Pons (tissue), 1 donor: ENCODE data around the gene ACER3.
"Not testable (repeated sequence)": the region's sequence is repeated elsewhere in the genome, so short reads cannot be mapped to it uniquely, and the experiment has no call there.

Experiments used
- DNase-seq: peaks from one replicate; pipeline ENCODE4 v3.0.0-alpha.2; 2016; ENCODE audit warnings: low spot score

The ACER3 gene

DNA sequence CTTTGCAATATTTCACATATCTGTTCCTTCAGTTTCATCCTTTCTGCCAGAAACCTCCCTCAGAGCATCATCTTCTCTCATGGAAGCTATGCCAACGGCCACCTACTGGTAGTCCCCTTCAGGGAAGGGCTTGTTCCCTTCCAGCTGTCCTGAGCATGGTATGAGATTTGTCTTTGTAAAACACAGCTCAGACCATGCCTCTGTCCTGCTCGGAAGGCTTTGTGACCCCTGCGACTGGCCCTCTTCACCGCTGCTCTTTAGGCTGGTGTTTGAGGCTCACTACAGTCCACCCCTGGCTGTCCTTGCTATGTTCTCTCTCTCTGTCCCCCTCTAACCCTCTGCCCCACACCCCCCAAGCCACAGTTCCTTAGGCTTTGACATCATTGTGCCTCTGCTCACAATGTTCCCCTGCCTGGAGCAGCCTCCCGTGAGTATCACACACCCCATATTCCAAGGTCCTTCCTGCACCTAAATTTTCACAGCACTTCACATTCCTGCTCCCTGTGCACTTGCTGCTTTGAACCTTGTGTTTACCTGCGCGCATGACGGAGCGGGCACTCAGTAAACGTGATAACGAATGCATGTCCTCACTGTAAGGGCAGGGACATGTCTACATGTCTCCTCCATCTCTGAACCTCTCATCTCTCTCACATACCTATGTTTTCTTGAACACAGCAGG, 24.0 kb upstream of the ACER3 start:
- DNase-seq = no peak

- DNase-seq = peak; percentile 41
Measured at GRCh38 chr11:76837696-76838677, 22.7 kb upstream of the ACER3 start.

DNA sequence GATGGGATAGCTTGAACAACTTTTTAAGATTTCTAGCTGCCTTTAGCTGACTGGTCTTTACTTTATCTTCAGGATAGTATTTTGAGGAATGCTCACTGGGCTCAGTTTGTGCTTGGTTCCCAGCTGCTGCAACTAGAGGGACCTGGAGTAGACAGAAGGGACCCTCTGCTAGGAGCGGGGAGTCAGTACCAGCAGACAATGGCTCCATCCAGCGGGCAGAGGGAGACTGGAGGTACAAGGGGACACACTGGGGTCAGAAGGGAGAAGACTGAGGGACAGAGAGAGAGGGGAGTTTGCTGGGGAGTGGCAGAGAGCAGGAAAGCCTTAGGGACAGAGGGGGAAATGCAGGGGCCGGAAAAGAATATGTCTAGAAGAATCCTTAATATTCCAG, 22.0 kb upstream of the ACER3 start:
- DNase-seq = no peak

DNA sequence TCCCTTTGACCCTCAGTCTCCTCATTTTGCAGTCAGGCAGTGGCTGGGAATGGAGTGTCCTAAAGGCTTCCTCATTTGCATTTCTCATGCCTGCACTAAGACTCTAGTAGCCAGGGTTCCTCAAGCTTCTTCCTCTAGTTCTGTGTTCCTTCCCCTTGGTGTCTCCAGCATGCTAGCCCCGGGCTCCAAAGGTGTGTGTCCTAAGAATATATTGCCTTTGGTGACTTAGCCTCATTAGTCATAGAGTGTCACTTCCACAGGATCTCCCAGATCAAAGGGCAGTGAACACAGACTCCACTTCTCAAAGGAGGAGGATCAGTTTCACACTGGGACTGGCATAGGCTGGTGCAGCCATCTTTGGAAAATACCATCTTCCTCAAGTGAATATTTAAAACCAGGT, 21.4 kb upstream of the ACER3 start:
- no peak for DNase-seq

- DNase-seq = no peak
Measured at GRCh38 chr11:76841923-76842452, 18.7 kb upstream of the ACER3 start.

- DNase-seq = no peak
Measured at GRCh38 chr11:76843907-76844306, 16.8 kb upstream of the ACER3 start.

DNA sequence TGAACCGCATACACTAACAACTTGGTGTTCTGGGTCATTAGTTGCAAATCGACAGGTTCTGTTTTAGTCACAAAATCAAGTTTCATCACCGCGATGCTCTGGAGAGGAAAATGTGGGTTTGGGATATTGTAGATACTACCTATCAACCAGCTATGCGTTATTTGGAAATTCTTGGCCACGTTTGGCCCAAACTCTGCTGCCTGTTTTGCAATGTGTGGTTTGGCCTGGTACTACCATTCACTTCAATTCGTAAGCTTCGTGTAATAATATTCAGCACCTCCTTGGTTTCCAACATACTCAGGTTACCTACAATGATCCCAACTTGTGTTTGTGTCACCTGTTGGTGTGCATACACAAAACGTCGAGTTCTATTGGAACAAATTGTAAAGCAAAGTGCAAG, 16.2 kb upstream of the ACER3 start:
- no peak for DNase-seq

DNA sequence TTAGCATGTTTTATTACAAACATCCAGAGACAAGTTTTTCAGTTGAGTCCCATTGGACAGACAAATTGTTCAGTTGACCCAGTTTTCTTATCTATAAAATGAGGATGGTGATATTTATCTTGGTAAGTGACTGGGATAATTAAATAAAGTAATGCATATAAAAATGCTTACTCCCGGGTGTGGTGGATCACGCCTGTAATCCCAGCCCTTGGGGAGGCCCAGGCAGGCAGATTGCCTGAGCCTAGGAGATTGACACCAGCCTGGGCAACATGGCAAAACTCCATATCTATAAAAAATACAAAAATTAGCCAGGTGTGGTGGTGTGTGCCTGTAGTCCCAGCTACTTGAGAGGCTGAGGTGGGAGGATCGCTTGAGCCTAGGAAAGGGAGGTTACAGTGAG, 15.6 kb upstream of the ACER3 start:
- no peak for DNase-seq

DNA sequence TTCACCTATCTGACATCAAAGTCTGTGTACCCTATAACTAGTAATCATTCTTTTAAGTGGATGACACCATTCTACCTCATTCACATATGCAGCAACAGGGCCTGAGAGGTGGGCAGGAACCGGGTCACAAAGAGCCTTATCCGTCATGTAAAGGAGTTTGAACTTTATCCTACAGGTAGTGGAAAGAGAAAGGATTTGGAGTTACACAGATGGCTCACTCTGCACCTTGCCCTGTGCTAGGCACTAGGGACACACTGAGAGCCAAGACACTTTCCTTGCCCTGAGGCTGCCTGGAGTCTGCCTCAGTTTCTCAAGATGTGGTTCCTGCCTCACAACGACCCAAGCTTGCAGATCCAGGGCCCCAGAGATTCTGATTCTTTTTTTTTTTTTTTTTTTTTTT, 14.3 kb upstream of the ACER3 start:
- DNase-seq = no peak

DNA sequence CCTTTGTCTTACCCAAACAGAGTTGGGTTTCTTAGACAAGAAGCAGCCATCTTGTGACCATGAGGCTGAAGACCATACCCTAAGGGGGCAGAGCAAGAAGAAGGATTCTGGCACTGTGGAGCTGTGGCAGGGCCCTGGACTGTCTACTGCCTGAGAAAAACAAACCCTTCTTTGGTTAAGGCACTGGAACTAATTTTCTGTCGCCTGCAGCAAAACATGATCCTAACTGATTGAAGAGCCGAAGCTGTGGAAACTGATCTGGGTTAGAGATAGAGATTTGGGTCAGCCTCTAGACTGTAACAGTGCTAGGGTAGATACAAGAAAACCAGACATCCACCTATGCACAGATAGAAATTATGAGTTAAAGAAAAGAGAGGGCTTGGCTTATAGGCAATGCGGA, 11.3 kb upstream of the ACER3 start:
- no peak for DNase-seq

DNA sequence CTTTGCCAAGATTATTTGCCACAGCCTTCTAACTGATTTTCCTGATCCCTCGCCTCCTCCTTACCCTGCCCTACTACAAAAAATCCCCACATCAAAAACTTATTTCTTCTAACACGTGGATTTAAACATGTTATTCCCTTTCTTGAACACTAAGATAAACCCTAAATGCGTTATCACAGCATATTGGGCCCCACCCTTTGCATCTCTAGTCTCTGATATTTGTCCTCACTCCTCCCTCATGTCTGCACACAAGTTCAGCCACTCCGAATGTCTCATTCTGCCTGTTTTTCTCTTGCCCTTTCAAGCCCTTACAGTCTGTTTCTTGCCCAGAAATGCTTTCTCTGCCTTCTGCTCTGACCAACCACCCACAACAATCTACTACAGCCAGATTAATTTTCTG, 10.6 kb upstream of the ACER3 start:
- DNase-seq = no peak

DNA sequence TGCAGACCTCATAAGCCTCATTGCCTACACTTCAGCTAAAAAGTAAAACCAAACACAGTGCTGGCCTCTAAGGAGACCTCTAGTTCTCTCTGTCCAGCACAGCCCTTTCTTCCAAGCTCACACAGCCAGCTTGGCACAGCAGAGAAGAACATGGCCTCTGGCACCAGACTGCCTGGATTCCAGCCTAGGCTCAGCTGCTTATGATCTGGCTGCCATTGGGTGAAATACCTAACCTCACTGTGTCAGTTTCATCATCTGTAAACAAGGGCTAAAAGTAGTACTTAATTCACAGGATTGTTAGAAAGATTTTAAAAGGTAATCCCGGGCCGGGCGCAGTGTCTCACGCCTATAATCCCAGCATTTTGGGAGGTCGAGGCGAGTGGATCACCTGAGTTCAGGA, 9.9 kb upstream of the ACER3 start:
- no peak for DNase-seq

- DNase-seq = no peak
Measured at GRCh38 chr11:76854709-76855108, 6.0 kb upstream of the ACER3 start.

GRCh38 chr11:76855670-76856069, 5.0 kb upstream of the ACER3 start:
- not testable (repeated sequence) for DNase-seq

- DNase-seq = no peak
Measured at GRCh38 chr11:76856106-76856505, 4.6 kb upstream of the ACER3 start.

- peak; percentile 15 for DNase-seq
Measured at GRCh38 chr11:76856571-76856970, 4.1 kb upstream of the ACER3 start.

- peak; percentile 34 for DNase-seq
Measured at GRCh38 chr11:76857781-76858410, 2.8 kb upstream of the ACER3 start.

- no peak for DNase-seq
Measured at GRCh38 chr11:76859708-76860227, 950 bp upstream of the ACER3 start.

- no peak for DNase-seq
Measured at GRCh38 chr11:76861490-76861953, 804 bp downstream of the ACER3 start.

GRCh38 chr11:76862794-76863193, 2.1 kb downstream of the ACER3 start:
- not testable (repeated sequence) for DNase-seq

GRCh38 chr11:76863196-76863777, 2.6 kb downstream of the ACER3 start:
- DNase-seq = peak; percentile 77
